Type B pancreatic cell (in vitro differentiated cells): ENCODE measurements around the gene LRMDA. TPM values are rescaled to one million over a fixed set of nuclear protein-coding genes. Genes with fewer than 3 reads are reported as not detected.

ENCODE experiments used
- DNase-seq: peaks from one replicate; pipeline ENCODE4 v3.0.0; 2021; ENCODE audit warnings: mixed read lengths; ENCODE audit not compliant: unreplicated experiment; ENCODE audit errors: extremely low spot score
- H3K27ac Mint-ChIP-seq: 2 replicates; pipeline ENCODE4 v1.8.0; 2021; ENCODE audit warnings: mild to moderate bottlenecking, mixed read lengths
- H3K27me3 Mint-ChIP-seq: 2 replicates; pipeline ENCODE4 v1.8.0; 2021; ENCODE audit warnings: mixed read lengths
- H3K36me3 Mint-ChIP-seq: 2 replicates; pipeline ENCODE4 v1.8.0; 2021; ENCODE audit warnings: mixed read lengths
- H3K4me1 Mint-ChIP-seq: one replicate; pipeline ENCODE4 v1.8.0; 2021; ENCODE audit warnings: mixed read lengths; ENCODE audit not compliant: unreplicated experiment
- H3K4me3 Mint-ChIP-seq: 2 replicates; pipeline ENCODE4 v1.8.0; 2021; ENCODE audit warnings: mild to moderate bottlenecking, mixed read lengths
- H3K9me3 Mint-ChIP-seq: 2 replicates; pipeline ENCODE4 v1.8.0; 2021; ENCODE audit warnings: mixed read lengths
- CTCF ChIP-seq: fragments of 200-600 bp; sonication (generic); conservative IDR thresholded peaks from 2 replicates; pipeline ENCODE4 v1.5.0; 2021; ENCODE audit warnings: antibody characterized with exemption, mild to moderate bottlenecking
- total RNA-seq: library from RNA; stranded (reverse); gene quantifications from 2 replicates; pipeline ENCODE4 v1.2.1, GENCODE V29; 2021; ENCODE audit warnings: low replicate concordance

LRMDA gene
- total RNA-seq, 1 donor from 2014 or later: 2.0 TPM

DNA sequence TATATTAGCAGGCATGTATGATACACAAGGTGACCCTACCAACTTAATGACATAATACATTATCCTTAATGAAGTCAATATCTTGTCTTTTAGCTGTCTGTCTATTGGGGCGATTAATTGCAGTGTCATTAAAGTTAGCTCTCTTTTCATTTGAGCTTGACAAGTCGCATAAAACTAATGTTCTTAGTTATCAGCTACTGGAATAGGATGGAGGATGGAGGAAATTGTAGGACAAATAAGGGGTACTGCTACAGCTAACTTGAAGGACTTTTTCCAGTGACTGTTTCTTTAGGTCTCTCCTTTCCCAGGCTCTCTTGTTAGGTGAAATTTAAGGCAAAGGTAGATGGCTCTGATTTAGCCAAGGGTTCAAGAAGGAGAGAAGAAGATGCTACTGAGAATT is 506.4 kb downstream of the LRMDA start:
- no peak for TF ChIP-seq CTCF
- Mint-ChIP-seq H3K4me3 (no peak overlapping the region), H3K4me1 (peaks cover 8% of the 10 kb centered on the region), H3K36me3 (no peaks in the 10 kb centered on the region), H3K9me3 (no peaks in the 10 kb centered on the region), H3K27ac (no peak overlapping the region), H3K27me3 (peaks cover 73% of the 10 kb centered on the region)
- no peak for DNase-seq

DNA sequence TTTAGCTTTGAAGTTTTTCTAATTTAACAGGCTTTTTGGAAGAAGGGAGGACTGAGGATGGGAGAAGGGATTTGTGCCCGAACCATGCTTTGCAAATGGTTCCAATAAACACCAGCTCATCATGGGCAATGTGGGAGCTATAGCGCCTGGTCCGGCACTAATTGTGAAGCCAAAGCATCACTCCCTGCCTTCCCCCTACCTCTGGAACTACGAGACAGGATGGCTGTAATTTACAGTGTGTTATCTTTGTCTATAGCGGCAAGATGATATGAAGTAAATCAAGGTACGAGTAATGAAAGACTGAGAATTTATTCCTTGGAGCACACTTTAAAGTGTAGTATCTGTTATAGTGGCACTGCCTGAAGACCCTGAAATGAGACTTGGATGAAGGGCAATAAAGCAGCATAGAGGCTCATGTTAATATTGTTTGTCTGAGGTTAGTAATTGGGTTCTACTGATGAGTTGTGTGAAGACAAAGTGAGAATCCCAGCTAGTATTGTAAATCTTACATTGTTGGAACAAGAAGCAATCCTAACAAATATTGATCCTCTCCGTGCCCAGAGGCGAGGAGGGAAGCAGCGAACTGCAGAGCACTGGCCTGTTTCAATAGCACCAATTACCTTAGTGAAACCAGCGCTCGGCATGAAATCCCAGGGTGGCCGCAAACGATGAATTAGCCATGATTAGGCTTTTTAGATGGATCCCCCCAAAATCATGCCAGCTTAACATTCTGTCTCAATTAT is 507.1 kb downstream of the LRMDA start:
- Mint-ChIP-seq H3K9me3 (no peaks in the 10 kb centered on the region), H3K27me3 (peaks cover 68% of the 10 kb centered on the region), H3K36me3 (no peaks in the 10 kb centered on the region), H3K4me3 (no peak overlapping the region), H3K27ac (no peak overlapping the region), H3K4me1 (peaks cover 8% of the 10 kb centered on the region)
- no peak for TF ChIP-seq CTCF
- no peak for DNase-seq

GRCh38 chr10:75939541-75939940 is 508.1 kb downstream of the LRMDA start:
- no peak for TF ChIP-seq CTCF
- Mint-ChIP-seq H3K4me1 (peaks cover 8% of the 10 kb centered on the region), H3K4me3 (no peak overlapping the region), H3K27me3 (peaks cover 62% of the 10 kb centered on the region), H3K9me3 (no peaks in the 10 kb centered on the region), H3K27ac (no peak overlapping the region), H3K36me3 (no peaks in the 10 kb centered on the region)
- no peak for DNase-seq

DNA sequence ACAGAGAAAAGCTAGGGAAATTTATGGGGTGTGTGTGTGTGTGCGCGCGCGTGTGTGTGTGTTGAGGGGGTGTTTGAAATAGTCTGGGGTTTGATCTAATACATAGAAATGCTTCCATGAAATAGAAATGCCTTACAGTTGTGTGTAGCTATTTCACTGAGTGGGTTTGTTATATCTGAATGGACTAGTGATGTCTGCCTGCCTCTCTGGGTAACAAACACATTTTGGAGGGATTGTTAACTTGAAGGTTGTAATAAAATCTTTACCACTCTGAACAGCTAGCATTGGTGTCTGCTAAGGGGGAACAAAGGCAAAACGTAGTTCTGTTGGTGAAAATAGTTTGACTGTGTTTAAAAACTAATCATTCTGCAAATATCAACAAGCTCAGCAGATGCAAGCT is 509.3 kb downstream of the LRMDA start:
- peaks cover 4% of the 10 kb centered on the region for H3K36me3 Mint-ChIP-seq
- peaks cover 6% of the 10 kb centered on the region for H3K9me3 Mint-ChIP-seq
- no peak for TF ChIP-seq CTCF
- peaks cover 9% of the 10 kb centered on the region for H3K4me1 Mint-ChIP-seq
- H3K4me3 Mint-ChIP-seq: no peak overlapping the region
- DNase-seq: no peak
- no peak overlapping the region for H3K27ac Mint-ChIP-seq
- peaks cover 55% of the 10 kb centered on the region for H3K27me3 Mint-ChIP-seq

- H3K4me1 Mint-ChIP-seq: peaks cover 9% of the 10 kb centered on the region
- DNase-seq: no peak
- TF ChIP-seq CTCF: no peak
- no peak overlapping the region for H3K27ac Mint-ChIP-seq
- peaks cover 52% of the 10 kb centered on the region for H3K27me3 Mint-ChIP-seq
- peaks cover 4% of the 10 kb centered on the region for H3K36me3 Mint-ChIP-seq
- peaks cover 6% of the 10 kb centered on the region for H3K9me3 Mint-ChIP-seq
- no peak overlapping the region for H3K4me3 Mint-ChIP-seq
Observed at GRCh38 chr10:75941223-75941801, 509.9 kb downstream of the LRMDA start.
